Hepatocyte (in vitro differentiated cells): Measurements from ENCODE around the gene LHPP.

Experiments
- CTCF ChIP-seq: fragments of 200-600 bp; sonication (generic); IDR thresholded peaks from 2 replicates; pipeline ENCODE4 v1.5.1; 2016; ENCODE audit warnings: antibody characterized with exemption, mild to moderate bottlenecking; ENCODE audit not compliant: poor library complexity
- EZH2phosphoT487 ChIP-seq: fragments of 200-600 bp; sonication (generic); IDR thresholded peaks from one replicate; pipeline ENCODE4 v1.6.1; 2018; ENCODE audit warnings: antibody characterized with exemption, mild to moderate bottlenecking, low read depth, moderate library complexity; ENCODE audit not compliant: unreplicated experiment, severe bottlenecking

GRCh38 chr10:124425227-124425962 lies 36.2 kb upstream of the LHPP start:
- TF ChIP-seq EZH2phosphoT487 = no peak
- no peak for TF ChIP-seq CTCF
